Natural killer cell treated with Interleukin-12 subunit alpha and Interleukin-12 subunit beta and Interleukin-15 and Interleukin-18, amount 100 ng/mL, for 72 hours (primary cell): ENCODE results near the gene SETMAR. TPM values are rescaled to one million over a fixed set of nuclear protein-coding genes. Genes with fewer than 3 reads are reported as not detected.
A peak's percentile ranks its signal among the peaks of the same experiment; 100 is the strongest.
"Not testable (repeated sequence)": the region's sequence is repeated elsewhere in the genome, so short reads cannot be mapped to it uniquely, and the experiment has no call there.

Experiments
- ATAC-seq, 2 donors: fragments of 150-1000 bp; cut with Tn5 transposase in 1 of 2; sonication (Bioruptor Pico), chemical (Tn5 transposase) in 1 of 2; 2 replicates each; pipeline ENCODE4 v1.10.0; 2021
- DNase-seq: peaks from one replicate; pipeline ENCODE4 v3.0.0; 2022; ENCODE audit warnings: low spot score
- H3K27ac Mint-ChIP-seq, 2 donors: 1 replicate in 1 of 2; 2 replicates in 1 of 2; pipeline ENCODE4 v1.8.0; 2022; ENCODE audit warnings: mixed read lengths in 2 of 2, mild to moderate bottlenecking in 1 of 2, moderate library complexity in 1 of 2
- H3K27me3 Mint-ChIP-seq, 2 donors: 1 replicate in 1 of 2; 2 replicates in 1 of 2; pipeline ENCODE4 v1.8.0; 2022; ENCODE audit warnings: mixed read lengths in 2 of 2
- H3K36me3 Mint-ChIP-seq: one replicate; pipeline ENCODE4 v1.8.0; 2022; ENCODE audit warnings: mixed read lengths
- H3K4me1 Mint-ChIP-seq, 2 donors: 1 replicate in 1 of 2; 2 replicates in 1 of 2; pipeline ENCODE4 v1.8.0; 2022; ENCODE audit warnings: low read depth in 2 of 2, mixed read lengths in 2 of 2, mild to moderate bottlenecking in 1 of 2
- H3K4me3 Mint-ChIP-seq: one replicate; pipeline ENCODE4 v1.8.0; 2022; ENCODE audit warnings: mixed read lengths
- H3K9me3 Mint-ChIP-seq: 2 replicates; pipeline ENCODE4 v1.8.0; 2022; ENCODE audit warnings: mixed read lengths
- total RNA-seq, 2 donors: library from RNA; stranded (reverse); gene quantifications; one replicate each; pipeline ENCODE4 v1.2.3, GENCODE V29; 2022

SETMAR gene
- total RNA-seq, 2 donors from 2014 or later = 12.3 to 17.2 TPM

- ATAC-seq (no peak), DNase-seq (no peak)
- no peaks in the 10 kb centered on the region for H3K27me3 Mint-ChIP-seq
- no peaks in the 10 kb centered on the region for H3K4me1 Mint-ChIP-seq
- H3K9me3 Mint-ChIP-seq = no peaks in the 10 kb centered on the region
- no peak overlapping the region for H3K27ac Mint-ChIP-seq
- no peak overlapping the region for H3K4me3 Mint-ChIP-seq
- peaks cover 2% of the 10 kb centered on the region for H3K36me3 Mint-ChIP-seq
These were observed 20.3 kb downstream of the SETMAR start for GRCh38 chr3:4323246-4324027.

GRCh38 chr3:4326868-4327267 is 23.7 kb downstream of the SETMAR start:
- DNase-seq = no peak
- Mint-ChIP-seq H3K4me1 (no peaks in the 10 kb centered on the region), H3K4me3 (no peak overlapping the region), H3K9me3 (peaks cover 8% of the 10 kb centered on the region), H3K27me3 (no peaks in the 10 kb centered on the region), H3K27ac (no peak overlapping the region), H3K36me3 (peaks cover 16% of the 10 kb centered on the region)
- no peak for ATAC-seq

GRCh38 chr3:4329806-4330205 is 26.6 kb downstream of the SETMAR start:
- not testable (repeated sequence) for H3K4me1 Mint-ChIP-seq, ATAC-seq, H3K27ac Mint-ChIP-seq, H3K9me3 Mint-ChIP-seq, H3K4me3 Mint-ChIP-seq, H3K27me3 Mint-ChIP-seq, DNase-seq
- peaks cover 16% of the 10 kb centered on the region for H3K36me3 Mint-ChIP-seq

- DNase-seq = no peak
- peaks cover 16% of the 10 kb centered on the region for H3K36me3 Mint-ChIP-seq
- H3K27me3 Mint-ChIP-seq = no peaks in the 10 kb centered on the region
- no peak overlapping the region for H3K4me3 Mint-ChIP-seq
- H3K4me1 Mint-ChIP-seq = no peaks in the 10 kb centered on the region
- H3K9me3 Mint-ChIP-seq = peaks cover 8% of the 10 kb centered on the region
- no peak overlapping the region for H3K27ac Mint-ChIP-seq
- ATAC-seq = no peak
These were observed 28.9 kb downstream of the SETMAR start for GRCh38 chr3:4332111-4332510.

GRCh38 chr3:4332574-4332973 is 29.4 kb downstream of the SETMAR start:
- no peak overlapping the region for H3K27ac Mint-ChIP-seq
- no peak overlapping the region for H3K4me3 Mint-ChIP-seq
- H3K9me3 Mint-ChIP-seq = peaks cover 8% of the 10 kb centered on the region
- ATAC-seq (no peak), DNase-seq (no peak)
- H3K27me3 Mint-ChIP-seq = no peaks in the 10 kb centered on the region
- peaks cover 16% of the 10 kb centered on the region for H3K36me3 Mint-ChIP-seq
- no peaks in the 10 kb centered on the region for H3K4me1 Mint-ChIP-seq

GRCh38 chr3:4332991-4333390 is 29.8 kb downstream of the SETMAR start:
- Mint-ChIP-seq H3K27ac (no peak overlapping the region), H3K27me3 (no peaks in the 10 kb centered on the region), H3K4me3 (no peak overlapping the region), H3K9me3 (peaks cover 8% of the 10 kb centered on the region), H3K4me1 (no peaks in the 10 kb centered on the region), H3K36me3 (peaks cover 16% of the 10 kb centered on the region)
- no peak for ATAC-seq
- DNase-seq = no peak

- no peaks in the 10 kb centered on the region for H3K4me1 Mint-ChIP-seq
- peaks cover 8% of the 10 kb centered on the region for H3K36me3 Mint-ChIP-seq
- peaks cover 8% of the 10 kb centered on the region for H3K9me3 Mint-ChIP-seq
- no peak overlapping the region for H3K27ac Mint-ChIP-seq
- DNase-seq (no peak), ATAC-seq (no peak)
- no peak overlapping the region for H3K4me3 Mint-ChIP-seq
- no peaks in the 10 kb centered on the region for H3K27me3 Mint-ChIP-seq
These were observed 31.4 kb downstream of the SETMAR start for GRCh38 chr3:4334548-4334947.

- H3K4me1 Mint-ChIP-seq = peaks cover 5 to 7% of the 10 kb centered on the region in 2 donors
These were observed 32.8 kb downstream of the SETMAR start for GRCh38 chr3:4335840-4336562.

GRCh38 chr3:4336850-4337546 is 33.8 kb downstream of the SETMAR start:
- DNase-seq (no peak), ATAC-seq (no peak)
- H3K27ac Mint-ChIP-seq = no peak overlapping the region
- no peaks in the 10 kb centered on the region for H3K36me3 Mint-ChIP-seq
- no peaks in the 10 kb centered on the region for H3K9me3 Mint-ChIP-seq
- H3K4me1 Mint-ChIP-seq = peaks cover 5 to 7% of the 10 kb centered on the region in 2 donors
- no peak overlapping the region for H3K4me3 Mint-ChIP-seq
- no peaks in the 10 kb centered on the region for H3K27me3 Mint-ChIP-seq

More at GRCh38 chr3:4335840-4336562, 32.8 kb downstream of the SETMAR start:
- ATAC-seq (no peak), DNase-seq (no peak)
- Mint-ChIP-seq H3K36me3 (no peaks in the 10 kb centered on the region), H3K27ac (no peak overlapping the region), H3K27me3 (no peaks in the 10 kb centered on the region), H3K9me3 (no peaks in the 10 kb centered on the region), H3K4me3 (no peak overlapping the region)

- Mint-ChIP-seq H3K4me1 (peaks cover 5 to 7% of the 10 kb centered on the region in 2 donors), H3K36me3 (no peaks in the 10 kb centered on the region), H3K27ac (no peak overlapping the region), H3K9me3 (no peaks in the 10 kb centered on the region), H3K4me3 (no peak overlapping the region), H3K27me3 (no peaks in the 10 kb centered on the region)
- ATAC-seq (no peak), DNase-seq (no peak)
These were observed 35.6 kb downstream of the SETMAR start for GRCh38 chr3:4338751-4339150.

GRCh38 chr3:4340077-4340410 is 36.9 kb downstream of the SETMAR start:
- ATAC-seq = peak in 1 of 2 donors; percentile 51
- no peaks in the 10 kb centered on the region for H3K27me3 Mint-ChIP-seq
- peaks cover 7% of the 10 kb centered on the region in 2 donors for H3K4me1 Mint-ChIP-seq
- DNase-seq = no peak
- H3K4me3 Mint-ChIP-seq = peak overlapping the region; percentile 52
- no peaks in the 10 kb centered on the region for H3K9me3 Mint-ChIP-seq
- H3K27ac Mint-ChIP-seq = peak overlapping the region in 1 of 2 donors; percentile 9
- no peaks in the 10 kb centered on the region for H3K36me3 Mint-ChIP-seq

GRCh38 chr3:4340411-4341335 is 37.5 kb downstream of the SETMAR start:
- Mint-ChIP-seq H3K4me1 (peaks cover 7% of the 10 kb centered on the region in 2 donors), H3K36me3 (no peaks in the 10 kb centered on the region), H3K9me3 (no peaks in the 10 kb centered on the region), H3K27ac (peak overlapping the region in 1 of 2 donors; percentile 9), H3K4me3 (peak overlapping the region; percentile 52), H3K27me3 (no peaks in the 10 kb centered on the region)
- DNase-seq (no peak), ATAC-seq (no peak)

- H3K9me3 Mint-ChIP-seq = no peaks in the 10 kb centered on the region
- no peak overlapping the region for H3K27ac Mint-ChIP-seq
- peaks cover 7% of the 10 kb centered on the region in 2 donors for H3K4me1 Mint-ChIP-seq
- H3K36me3 Mint-ChIP-seq = no peaks in the 10 kb centered on the region
- ATAC-seq (no peak), DNase-seq (no peak)
- H3K27me3 Mint-ChIP-seq = no peaks in the 10 kb centered on the region
- H3K4me3 Mint-ChIP-seq = no peak overlapping the region
These were observed 38.1 kb downstream of the SETMAR start for GRCh38 chr3:4341336-4341675.
